WTC11 (cell line): ENCODE data around the gene IRS4. TPM values are rescaled to one million over a fixed set of nuclear protein-coding genes. Genes with fewer than 3 reads are reported as not detected.

ENCODE experiments used
- ATAC-seq: fragments of 200-7000 bp; cut with Tn5 transposase; 2 replicates; pipeline ENCODE4 v1.10.0; 2021; ENCODE audit warnings: mild to moderate bottlenecking, moderate library complexity
- CTCF ChIA-PET: fragments of 300-600 bp; sonication (Branson Sonifier 250); formaldehyde crosslinking; loops from one replicate; lab custom pipeline; 2021; ENCODE audit warnings: antibody characterized with exemption; lab: Charles Lee
- POLR2A ChIA-PET: fragments of 350-600 bp; sonication (Branson Sonifier 250); formaldehyde crosslinking; loops from one replicate; lab custom pipeline; 2021; ENCODE audit warnings: antibody characterized with exemption; lab: Charles Lee
- DNase-seq: peaks from one replicate; pipeline ENCODE4 v3.0.0; 2021; ENCODE audit warnings: low spot score
- H3K27ac Mint-ChIP-seq: 2 replicates; pipeline ENCODE4 v1.8.0; 2021; ENCODE audit warnings: mixed read lengths
- H3K27me3 Mint-ChIP-seq: 2 replicates; pipeline ENCODE4 v1.8.0; 2021; ENCODE audit warnings: low read depth, mild to moderate bottlenecking, moderate library complexity, mixed read lengths
- H3K36me3 Mint-ChIP-seq: 2 replicates; pipeline ENCODE4 v1.8.0; 2021; ENCODE audit warnings: mixed read lengths
- H3K4me1 Mint-ChIP-seq: 2 replicates; pipeline ENCODE4 v1.8.0; 2022; ENCODE audit warnings: mixed read lengths
- H3K4me3 Mint-ChIP-seq: 2 replicates; pipeline ENCODE4 v1.8.0; 2021; ENCODE audit warnings: mild to moderate bottlenecking, moderate library complexity, mixed read lengths
- H3K9me3 Mint-ChIP-seq: 2 replicates; pipeline ENCODE4 v1.8.0; 2021; ENCODE audit warnings: mixed read lengths
- ARID4B ChIP-seq: sonication (generic); formaldehyde crosslinking; IDR thresholded peaks from 2 replicates; pipeline ENCODE4 v1.8.0; 2023; ENCODE audit warnings: missing genetic modification reagents, mild to moderate bottlenecking, borderline replicate concordance
- ETV6 ChIP-seq: sonication (generic); formaldehyde crosslinking; IDR thresholded peaks from 2 replicates; pipeline ENCODE4 v1.8.1; 2022; ENCODE audit warnings: mild to moderate bottlenecking, missing genetic modification reagents
- GRHL2 ChIP-seq: fragments of 250-450 bp; sonication (Bioruptor Pico); IDR thresholded peaks from 2 replicates; pipeline ENCODE4 v1.8.0; 2022; ENCODE audit warnings: mild to moderate bottlenecking, moderate library complexity; ENCODE audit not compliant: insufficient replicate concordance, severe bottlenecking
- JAZF1 ChIP-seq: fragments of 250-450 bp; sonication (Bioruptor Pico); IDR thresholded peaks from 2 replicates; pipeline ENCODE4 v1.9.0; 2021; ENCODE audit warnings: moderate library complexity, mild to moderate bottlenecking, inconsistent platforms
- TEAD1 ChIP-seq: sonication (generic); formaldehyde crosslinking; IDR thresholded peaks from 2 replicates; pipeline ENCODE4 v1.8.0; 2022; ENCODE audit warnings: mild to moderate bottlenecking, missing genetic modification reagents
- ZNF317 ChIP-seq: sonication (generic); formaldehyde crosslinking; IDR thresholded peaks from 2 replicates; pipeline ENCODE4 v1.8.1; 2023; ENCODE audit warnings: low read depth, mild to moderate bottlenecking, moderate library complexity, missing genetic modification reagents, borderline replicate concordance
- ZSCAN18 ChIP-seq: fragments of 250-450 bp; sonication (Bioruptor Pico); IDR thresholded peaks from 2 replicates; pipeline ENCODE4 v2.1.2; 2022; ENCODE audit warnings: mild to moderate bottlenecking, moderate library complexity
- total RNA-seq: library from RNA; stranded (reverse); gene quantifications from 3 replicates; pipeline ENCODE4 v1.2.3, GENCODE V29; 2021
- TF ChIP-seq, protein P1 (sequence below): sonication (generic); formaldehyde crosslinking; IDR thresholded peaks from 2 replicates; pipeline ENCODE4 v1.8.0; 2023; ENCODE audit warnings: mild to moderate bottlenecking, missing genetic modification reagents
- TF ChIP-seq, protein P2 (sequence below): sonication (generic); formaldehyde crosslinking; IDR thresholded peaks from 2 replicates; pipeline ENCODE4 v1.8.1; 2023; ENCODE audit warnings: mild to moderate bottlenecking, missing genetic modification reagents
- TF ChIP-seq, protein P3 (sequence below): sonication (generic); formaldehyde crosslinking; conservative IDR thresholded peaks from 2 replicates; pipeline ENCODE4 v1.8.1; 2022; ENCODE audit warnings: mild to moderate bottlenecking, missing genetic modification reagents
- TF ChIP-seq, protein P4 (sequence below): sonication (generic); formaldehyde crosslinking; conservative IDR thresholded peaks from 2 replicates; pipeline ENCODE4 v1.8.1; 2023; ENCODE audit warnings: mild to moderate bottlenecking, low read depth, missing genetic modification reagents, moderate library complexity
- TF ChIP-seq, protein P5 (sequence below): fragments of 250-450 bp; sonication (Bioruptor Pico); conservative IDR thresholded peaks from 2 replicates; pipeline ENCODE4 v1.9.0; 2021; ENCODE audit warnings: mild to moderate bottlenecking

Gene IRS4
- total RNA-seq, 1 experiment from 2014 or later: 11.0 TPM

DNA sequence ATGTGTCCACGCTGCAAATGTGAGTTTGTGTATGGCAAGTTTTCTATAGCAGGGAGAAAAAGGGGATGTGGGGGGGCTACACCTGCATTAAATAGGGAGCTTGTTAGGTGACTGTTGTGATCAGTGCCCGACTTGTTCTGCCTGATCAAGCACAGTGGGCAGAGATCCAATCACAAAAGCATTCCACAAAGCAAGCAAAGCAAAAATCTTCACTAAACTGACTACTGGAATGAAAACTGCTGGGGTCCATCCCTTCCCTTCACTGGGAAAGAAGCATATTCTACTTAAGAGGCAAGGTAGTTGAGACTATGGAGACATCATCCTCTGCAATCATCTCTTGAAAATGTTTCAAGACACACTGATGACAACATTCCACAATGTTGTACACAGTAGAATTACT lies 5.2 kb downstream of the IRS4 start:
- Mint-ChIP-seq H3K27me3 (peaks cover 32% of the 10 kb centered on the region), H3K27ac (peak overlapping the region; percentile 37), H3K4me1 (peaks cover 64% of the 10 kb centered on the region), H3K4me3 (peak overlapping the region; percentile 72), H3K9me3 (no peaks in the 10 kb centered on the region), H3K36me3 (peaks cover 23% of the 10 kb centered on the region)
- TF ChIP-seq JAZF1 (no peak), TEAD1 (CRISPR knock-in tag) (no peak), GRHL2 (CRISPR knock-in tag) (no peak), ZSCAN18 (CRISPR knock-in tag) (no peak)
- TF ChIP-seq, protein P1, sequence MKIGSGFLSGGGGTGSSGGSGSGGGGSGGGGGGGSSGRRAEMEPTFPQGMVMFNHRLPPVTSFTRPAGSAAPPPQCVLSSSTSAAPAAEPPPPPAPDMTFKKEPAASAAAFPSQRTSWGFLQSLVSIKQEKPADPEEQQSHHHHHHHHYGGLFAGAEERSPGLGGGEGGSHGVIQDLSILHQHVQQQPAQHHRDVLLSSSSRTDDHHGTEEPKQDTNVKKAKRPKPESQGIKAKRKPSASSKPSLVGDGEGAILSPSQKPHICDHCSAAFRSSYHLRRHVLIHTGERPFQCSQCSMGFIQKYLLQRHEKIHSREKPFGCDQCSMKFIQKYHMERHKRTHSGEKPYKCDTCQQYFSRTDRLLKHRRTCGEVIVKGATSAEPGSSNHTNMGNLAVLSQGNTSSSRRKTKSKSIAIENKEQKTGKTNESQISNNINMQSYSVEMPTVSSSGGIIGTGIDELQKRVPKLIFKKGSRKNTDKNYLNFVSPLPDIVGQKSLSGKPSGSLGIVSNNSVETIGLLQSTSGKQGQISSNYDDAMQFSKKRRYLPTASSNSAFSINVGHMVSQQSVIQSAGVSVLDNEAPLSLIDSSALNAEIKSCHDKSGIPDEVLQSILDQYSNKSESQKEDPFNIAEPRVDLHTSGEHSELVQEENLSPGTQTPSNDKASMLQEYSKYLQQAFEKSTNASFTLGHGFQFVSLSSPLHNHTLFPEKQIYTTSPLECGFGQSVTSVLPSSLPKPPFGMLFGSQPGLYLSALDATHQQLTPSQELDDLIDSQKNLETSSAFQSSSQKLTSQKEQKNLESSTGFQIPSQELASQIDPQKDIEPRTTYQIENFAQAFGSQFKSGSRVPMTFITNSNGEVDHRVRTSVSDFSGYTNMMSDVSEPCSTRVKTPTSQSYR (CRISPR knock-in tag): no peak
- TF ChIP-seq, protein P2, sequence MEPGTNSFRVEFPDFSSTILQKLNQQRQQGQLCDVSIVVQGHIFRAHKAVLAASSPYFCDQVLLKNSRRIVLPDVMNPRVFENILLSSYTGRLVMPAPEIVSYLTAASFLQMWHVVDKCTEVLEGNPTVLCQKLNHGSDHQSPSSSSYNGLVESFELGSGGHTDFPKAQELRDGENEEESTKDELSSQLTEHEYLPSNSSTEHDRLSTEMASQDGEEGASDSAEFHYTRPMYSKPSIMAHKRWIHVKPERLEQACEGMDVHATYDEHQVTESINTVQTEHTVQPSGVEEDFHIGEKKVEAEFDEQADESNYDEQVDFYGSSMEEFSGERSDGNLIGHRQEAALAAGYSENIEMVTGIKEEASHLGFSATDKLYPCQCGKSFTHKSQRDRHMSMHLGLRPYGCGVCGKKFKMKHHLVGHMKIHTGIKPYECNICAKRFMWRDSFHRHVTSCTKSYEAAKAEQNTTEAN (CRISPR knock-in tag): no peak
- ChIA-PET CTCF (interaction anchor here (0.6 kb wide), 1 partner anchor 965 kb away, joined by 3 read pairs; no protein-coding TSS in a partner anchor), POLR2A (no interaction called here)
- no peak for DNase-seq
- ATAC-seq: no peak

DNA sequence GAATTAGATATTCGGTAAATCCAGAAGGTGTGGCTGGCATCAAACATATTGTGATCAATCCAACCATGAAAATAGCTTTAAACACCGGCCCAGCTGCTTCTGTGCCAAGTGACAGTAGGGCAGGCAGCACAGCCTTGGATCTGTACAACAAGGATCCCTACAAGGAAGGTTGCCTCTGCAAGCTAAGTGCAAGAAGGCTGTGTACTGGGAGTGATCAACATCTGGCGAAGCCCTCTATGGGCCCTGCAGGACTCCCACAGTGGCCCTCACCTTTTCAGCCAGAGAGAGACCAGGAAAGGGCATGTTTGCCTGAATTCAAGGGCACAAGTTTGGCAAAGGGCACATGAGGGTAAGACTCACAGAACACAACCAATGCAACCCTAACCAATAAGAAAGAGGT lies 9.6 kb downstream of the IRS4 start:
- H3K27me3 Mint-ChIP-seq: no peaks in the 10 kb centered on the region
- no peaks in the 10 kb centered on the region for H3K9me3 Mint-ChIP-seq
- H3K4me3 Mint-ChIP-seq: no peak overlapping the region
- CTCF ChIA-PET: interaction anchor here (0.9 to 4.2 kb wide), 3 partner anchors 8 to 747 kb away, joined by 3 to 16 read pairs (median 12); no protein-coding TSS in a partner anchor
- H3K27ac Mint-ChIP-seq: peak overlapping the region; percentile 90
- H3K4me1 Mint-ChIP-seq: peaks cover 67% of the 10 kb centered on the region
- DNase-seq: no peak
- POLR2A ChIA-PET: interaction anchor here (1.5 kb wide), 1 partner anchor 10 kb away, joined by 6 read pairs; the partner anchor contains the start of gene IRS4
- ATAC-seq: peak; percentile 62
- TF ChIP-seq, protein P3, sequence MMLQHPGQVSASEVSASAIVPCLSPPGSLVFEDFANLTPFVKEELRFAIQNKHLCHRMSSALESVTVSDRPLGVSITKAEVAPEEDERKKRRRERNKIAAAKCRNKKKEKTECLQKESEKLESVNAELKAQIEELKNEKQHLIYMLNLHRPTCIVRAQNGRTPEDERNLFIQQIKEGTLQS (CRISPR knock-in tag): no peak
- no peak for TF ChIP-seq JAZF1
- TF ChIP-seq ARID4B (CRISPR knock-in tag): no peak
- TF ChIP-seq ETV6 (CRISPR knock-in tag): no peak
- TF ChIP-seq ZNF317 (CRISPR knock-in tag): no peak
- H3K36me3 Mint-ChIP-seq: no peaks in the 10 kb centered on the region

- H3K27ac Mint-ChIP-seq: no peak overlapping the region
- CTCF ChIA-PET: no interaction called here
- POLR2A ChIA-PET: no interaction called here
- H3K36me3 Mint-ChIP-seq: peaks cover 6% of the 10 kb centered on the region
- H3K27me3 Mint-ChIP-seq: no peaks in the 10 kb centered on the region
- no peaks in the 10 kb centered on the region for H3K9me3 Mint-ChIP-seq
- no peak overlapping the region for H3K4me3 Mint-ChIP-seq
- no peak for ATAC-seq
- no peak for DNase-seq
- peaks cover 42% of the 10 kb centered on the region for H3K4me1 Mint-ChIP-seq
- TF ChIP-seq, protein P2 (CRISPR knock-in tag): no peak
- TF ChIP-seq, protein P4, sequence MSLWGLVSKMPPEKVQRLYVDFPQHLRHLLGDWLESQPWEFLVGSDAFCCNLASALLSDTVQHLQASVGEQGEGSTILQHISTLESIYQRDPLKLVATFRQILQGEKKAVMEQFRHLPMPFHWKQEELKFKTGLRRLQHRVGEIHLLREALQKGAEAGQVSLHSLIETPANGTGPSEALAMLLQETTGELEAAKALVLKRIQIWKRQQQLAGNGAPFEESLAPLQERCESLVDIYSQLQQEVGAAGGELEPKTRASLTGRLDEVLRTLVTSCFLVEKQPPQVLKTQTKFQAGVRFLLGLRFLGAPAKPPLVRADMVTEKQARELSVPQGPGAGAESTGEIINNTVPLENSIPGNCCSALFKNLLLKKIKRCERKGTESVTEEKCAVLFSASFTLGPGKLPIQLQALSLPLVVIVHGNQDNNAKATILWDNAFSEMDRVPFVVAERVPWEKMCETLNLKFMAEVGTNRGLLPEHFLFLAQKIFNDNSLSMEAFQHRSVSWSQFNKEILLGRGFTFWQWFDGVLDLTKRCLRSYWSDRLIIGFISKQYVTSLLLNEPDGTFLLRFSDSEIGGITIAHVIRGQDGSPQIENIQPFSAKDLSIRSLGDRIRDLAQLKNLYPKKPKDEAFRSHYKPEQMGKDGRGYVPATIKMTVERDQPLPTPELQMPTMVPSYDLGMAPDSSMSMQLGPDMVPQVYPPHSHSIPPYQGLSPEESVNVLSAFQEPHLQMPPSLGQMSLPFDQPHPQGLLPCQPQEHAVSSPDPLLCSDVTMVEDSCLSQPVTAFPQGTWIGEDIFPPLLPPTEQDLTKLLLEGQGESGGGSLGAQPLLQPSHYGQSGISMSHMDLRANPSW (CRISPR knock-in tag): no peak
- TF ChIP-seq, protein P5, sequence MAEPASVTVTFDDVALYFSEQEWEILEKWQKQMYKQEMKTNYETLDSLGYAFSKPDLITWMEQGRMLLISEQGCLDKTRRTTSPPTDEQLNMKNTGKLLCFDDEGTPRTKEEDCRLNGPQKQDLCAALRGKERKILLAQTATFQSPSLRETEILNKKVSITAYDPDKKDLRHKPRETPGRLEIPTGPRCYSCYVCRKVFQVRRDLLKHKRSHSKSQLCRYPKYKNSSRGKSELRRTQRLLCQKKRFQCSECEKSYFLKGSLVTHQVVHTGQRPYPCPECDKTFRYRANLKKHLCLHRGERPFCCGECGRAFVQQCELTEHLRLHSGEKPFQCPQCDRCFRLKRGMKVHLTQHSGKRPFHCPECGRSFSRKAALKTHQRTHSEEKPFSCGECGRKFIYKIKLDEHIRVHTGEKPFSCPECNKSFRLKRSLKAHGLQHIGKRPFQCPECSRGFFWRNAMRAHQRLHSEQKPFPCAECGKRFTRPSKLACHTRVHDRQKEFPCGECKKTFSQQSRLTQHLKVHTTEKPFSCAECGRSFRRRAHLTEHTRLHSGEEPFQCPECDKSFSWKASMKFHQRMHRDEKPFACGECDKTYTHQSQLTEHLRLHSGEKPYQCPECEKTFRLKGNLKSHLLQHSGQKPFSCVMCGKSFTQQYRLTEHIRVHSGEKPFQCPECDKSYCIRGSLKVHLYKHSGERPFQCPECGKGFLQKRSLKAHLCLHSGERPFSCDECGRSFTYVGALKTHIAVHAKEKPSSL (CRISPR knock-in tag): no peak
These were observed 13.8 kb downstream of the IRS4 start for GRCh38 chrX:108722561-108722960.
